Measurements from ENCODE around the gene HACL1.
"Not testable (repeated sequence)": the region's sequence is repeated elsewhere in the genome, so short reads cannot be mapped to it uniquely, and the experiment has no call there.

The HACL1 gene

DNA sequence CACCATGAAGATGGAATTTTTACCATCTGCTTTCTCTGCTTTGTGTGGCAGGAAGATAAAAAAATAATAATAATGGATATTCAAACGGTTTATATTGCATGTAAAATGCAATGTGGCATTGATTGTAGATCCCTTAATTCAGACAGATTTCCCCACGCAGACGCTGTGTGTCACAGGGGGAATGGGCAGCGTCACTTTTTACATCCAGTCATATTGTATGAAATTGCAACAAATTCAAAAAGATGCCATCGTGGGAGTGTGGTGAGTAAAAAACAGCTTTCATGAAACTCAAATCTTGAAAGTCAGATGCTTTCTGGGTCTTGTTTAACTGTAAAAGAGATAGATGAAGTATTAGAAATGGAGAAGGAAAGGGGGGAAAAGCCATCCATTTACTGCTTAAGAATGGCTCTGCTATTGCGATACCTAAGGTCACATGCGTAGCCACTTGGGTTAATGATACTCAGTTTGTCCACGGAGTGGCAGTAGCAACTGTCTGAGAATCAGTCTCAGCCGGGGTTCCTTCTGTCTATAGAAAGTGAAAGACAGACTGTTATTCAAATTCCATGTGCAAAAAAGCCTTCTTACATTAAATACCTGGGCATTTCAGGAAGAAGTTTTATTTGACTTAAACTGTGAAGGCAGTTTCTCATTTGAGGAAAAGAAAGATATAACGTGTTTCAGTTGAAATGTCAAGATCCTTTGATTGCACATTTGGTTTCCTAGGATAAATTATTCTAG is 28.7 kb upstream of the HACL1 start:
- DNase-seq: peak; percentile 45 to 62

DNA sequence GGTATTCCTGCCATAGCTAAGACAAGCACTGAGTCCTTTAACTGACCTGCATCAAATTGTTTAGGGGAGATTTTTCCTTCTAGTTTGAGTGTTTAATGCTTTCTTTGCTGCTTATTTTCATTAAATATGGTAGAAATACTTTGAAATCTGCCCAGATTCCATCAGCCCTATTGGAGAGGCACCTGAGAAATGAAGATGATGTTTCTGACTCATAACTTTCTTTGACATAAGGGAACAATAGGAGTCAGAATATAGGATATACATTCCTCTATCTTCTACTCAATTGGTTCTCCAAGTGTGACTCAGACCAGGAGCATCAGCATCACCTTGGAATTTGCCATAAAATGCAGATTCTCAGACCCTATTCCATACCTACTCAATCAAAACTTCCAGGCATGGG is 27.6 kb upstream of the HACL1 start:
- no peak for DNase-seq

DNA sequence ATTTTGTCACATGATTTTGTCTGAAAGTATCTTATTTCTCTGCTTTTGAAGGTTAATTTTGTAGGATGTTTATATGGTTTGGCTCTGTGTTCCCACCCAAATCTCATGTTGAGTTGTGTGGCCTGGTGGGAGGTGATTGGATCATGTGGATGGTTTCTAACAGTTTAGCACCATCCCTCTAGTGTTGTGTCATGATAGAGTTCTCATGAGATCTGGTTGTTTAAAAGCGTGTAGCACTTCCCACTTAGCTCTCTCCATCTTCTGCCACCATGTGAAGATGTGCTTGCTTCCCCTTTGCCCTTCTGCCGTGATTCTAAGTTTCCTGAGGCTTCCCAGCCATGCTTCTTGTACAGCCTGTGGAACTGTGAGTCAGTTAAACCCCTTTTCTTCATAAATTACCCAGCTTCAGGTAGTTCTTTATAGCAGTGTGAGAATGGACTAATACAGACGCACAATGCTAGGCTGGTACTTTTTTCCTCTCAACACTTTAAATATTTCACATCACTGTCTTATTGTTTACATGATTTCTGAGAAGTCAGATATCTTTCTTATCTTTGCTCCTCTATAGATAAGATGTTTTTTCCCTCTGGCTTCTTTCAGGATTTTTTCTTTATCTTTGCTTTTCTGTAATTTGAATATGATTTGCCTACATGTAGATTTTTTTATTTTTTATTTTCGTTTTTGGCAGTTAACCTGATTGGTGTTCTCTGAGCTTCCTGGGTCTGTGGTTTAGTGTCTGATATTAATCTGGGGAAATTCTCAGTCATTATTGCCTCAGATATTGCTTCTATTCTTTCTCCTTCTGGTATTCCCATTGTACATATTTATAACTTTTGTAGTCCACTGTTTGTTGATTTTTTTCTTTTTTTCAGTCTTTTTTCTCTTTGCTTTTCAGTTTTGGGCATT is 22.4 kb upstream of the HACL1 start:
- DNase-seq: no peak

DNA sequence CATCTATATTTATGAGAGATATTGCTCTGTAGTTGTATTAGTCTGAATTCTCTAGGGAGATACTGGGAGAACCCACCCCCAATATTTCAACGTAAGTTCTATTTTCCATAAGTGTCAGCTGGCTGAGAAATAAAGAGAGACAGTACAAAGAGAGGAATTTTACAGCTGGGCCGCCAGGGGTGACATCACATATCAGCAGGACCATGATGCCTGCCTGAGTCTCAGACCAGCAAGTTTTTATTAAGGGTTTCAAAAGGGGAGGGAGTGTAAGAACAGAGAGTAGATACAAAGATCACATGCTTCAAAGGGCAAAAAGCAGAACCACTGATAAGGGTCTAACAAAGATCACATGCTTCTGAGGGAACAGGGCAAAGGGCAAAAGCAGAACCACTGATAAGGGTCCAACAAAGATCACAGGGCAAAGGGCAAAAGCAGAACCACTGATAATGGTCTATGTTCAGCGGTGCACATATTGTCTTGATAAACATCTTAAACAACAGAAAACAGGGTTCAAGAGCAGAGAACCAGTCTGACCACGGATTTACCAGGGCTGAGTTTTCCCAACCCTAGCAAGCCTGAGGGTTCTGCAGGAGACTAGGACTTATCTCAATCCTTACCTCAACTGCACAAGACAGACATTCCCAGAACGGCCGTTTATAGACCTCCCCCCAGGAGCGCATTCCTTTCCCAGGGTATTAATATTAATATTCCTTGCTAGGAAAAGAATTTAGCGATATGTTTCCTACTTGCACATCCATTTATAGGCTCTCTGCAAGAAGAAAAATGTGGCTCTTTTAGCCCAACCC is 18.5 kb upstream of the HACL1 start:
- DNase-seq: not testable (repeated sequence)

- DNase-seq: no peak
Observed at GRCh38 chr3:15616053-15616452, 14.7 kb upstream of the HACL1 start.

DNA sequence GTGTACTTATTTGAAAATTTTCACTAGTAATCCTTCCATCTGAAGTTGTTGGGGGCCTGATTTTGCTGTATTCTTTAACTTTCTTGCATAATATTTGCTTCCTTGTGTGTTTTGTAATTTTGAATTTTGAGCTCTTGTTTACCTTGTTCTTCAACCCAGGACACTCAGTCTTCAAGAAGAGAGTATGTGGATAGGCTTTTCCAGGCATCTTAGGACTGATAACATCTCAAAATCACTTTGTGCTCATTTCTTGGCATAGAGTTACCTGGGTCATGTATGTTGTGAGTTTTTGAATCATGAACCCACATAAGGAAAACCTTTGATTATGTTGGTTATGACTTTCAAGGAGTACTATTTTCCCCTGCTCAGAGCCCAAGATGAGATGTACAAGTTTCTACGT is 13.6 kb upstream of the HACL1 start:
- DNase-seq: no peak

DNA sequence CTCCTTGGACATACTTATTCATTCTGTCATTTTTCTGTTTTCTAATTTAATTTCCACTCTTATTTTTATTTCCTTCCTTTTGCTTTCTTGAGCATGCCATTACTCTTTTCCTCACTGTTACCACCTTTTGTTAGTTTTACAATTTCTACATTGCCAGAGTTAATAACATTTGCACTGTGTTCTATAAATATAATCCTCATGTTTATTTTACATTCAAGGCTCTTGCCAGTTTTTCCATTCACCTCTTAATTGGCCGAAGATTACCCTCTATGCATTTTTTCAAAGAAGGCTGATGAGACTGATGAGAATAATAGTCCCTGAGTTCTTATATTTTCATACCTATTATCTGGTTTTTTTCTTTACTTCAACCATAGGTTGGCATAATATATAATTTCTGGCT is 10.6 kb upstream of the HACL1 start:
- DNase-seq: no peak

- DNase-seq: no peak
Observed at GRCh38 chr3:15611018-15611417, 9.6 kb upstream of the HACL1 start.

DNA sequence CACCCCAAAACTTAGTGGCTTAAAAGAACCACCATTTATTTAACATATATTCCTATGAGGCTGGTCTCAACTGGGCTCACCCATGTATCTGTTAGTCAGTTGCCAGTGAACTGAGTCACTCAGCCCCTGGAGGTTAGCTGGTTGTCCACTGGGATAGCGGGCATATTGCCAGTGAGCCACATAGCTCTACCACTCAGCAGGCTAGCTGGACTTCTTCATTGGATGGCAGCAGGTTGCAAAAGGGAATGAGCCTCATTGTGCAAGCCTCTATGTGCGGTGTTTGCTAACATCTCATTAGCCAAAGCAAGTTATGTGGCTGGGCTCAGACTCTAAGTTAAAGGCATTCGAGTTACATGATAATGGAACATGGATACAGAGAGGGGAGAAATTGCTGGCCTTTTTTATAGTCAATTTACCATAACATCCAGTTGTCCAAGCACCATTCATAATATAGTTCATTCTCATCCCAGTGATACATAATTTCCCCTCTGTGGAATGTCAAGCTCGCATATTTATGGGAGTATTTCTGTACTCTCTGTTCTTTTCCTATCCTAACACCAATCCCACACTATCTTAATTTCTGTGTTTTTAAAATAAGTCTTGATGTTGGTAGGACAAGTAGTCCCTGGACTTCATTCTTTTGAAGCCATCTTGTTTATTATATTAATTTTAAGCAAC is 8.9 kb upstream of the HACL1 start:
- no peak for DNase-seq

- no peak for DNase-seq
Observed at GRCh38 chr3:15606434-15606891, 5.1 kb upstream of the HACL1 start.

DNA sequence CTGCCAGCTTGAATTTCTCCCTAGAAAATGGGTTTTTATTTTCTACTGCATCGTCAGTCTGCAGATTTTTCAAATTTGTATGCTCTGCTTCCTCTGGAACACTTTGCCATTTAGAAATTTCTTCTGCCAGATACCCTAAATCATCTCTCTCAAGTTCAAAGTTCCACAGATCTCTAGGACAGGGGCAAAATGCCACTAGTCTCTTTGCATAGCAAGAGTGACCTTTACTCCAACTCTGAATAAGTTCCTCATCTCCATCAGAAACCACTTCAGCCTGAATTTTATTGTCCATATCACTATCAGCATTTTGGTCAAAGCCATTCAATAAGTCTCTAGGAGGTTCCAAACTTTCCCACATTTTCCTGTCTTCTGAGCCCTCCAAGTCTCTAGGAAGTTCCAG is 3.2 kb upstream of the HACL1 start:
- not testable (repeated sequence) for DNase-seq

- not testable (repeated sequence) for DNase-seq
Observed at GRCh38 chr3:15602816-15603215, 1.4 kb upstream of the HACL1 start.

- no peak for DNase-seq
Observed at GRCh38 chr3:15602146-15602536, 772 bp upstream of the HACL1 start.

DNA sequence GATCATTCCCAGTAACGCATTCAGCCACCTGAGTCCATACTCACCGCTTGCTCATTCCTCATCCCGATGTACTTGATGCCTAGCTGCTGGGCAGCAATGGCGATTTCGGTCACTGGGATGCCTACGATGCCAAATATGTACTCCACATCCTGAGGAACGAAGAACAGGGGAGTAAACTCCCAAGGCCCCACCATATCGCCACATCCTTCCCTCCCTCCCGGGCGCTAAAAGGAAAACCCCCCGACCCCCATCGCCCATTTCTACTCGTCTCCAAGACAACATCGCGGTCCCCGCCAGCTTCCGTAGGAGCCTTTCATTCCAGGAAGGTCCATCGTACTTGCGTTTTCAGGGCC is 347 bp downstream of the HACL1 start:
- no peak for DNase-seq

DNA sequence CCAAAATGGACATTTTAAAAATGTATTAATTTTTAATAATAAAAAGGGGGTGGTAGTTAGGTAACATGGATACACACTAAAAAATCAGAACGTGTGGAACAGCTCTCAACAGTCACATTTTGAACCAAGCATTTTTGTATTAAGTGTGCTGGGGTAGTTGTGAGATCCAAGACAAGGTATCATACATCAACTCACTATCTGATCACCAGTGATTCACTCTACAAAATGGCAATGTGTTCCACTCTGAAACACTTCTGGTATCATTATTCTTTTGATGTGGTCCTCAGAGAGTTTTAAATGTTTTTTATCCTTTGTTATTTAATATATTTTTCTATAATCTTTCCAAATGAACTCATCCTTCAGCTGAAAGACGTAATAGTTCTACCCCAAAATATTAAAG is 5.4 kb downstream of the HACL1 start:
- DNase-seq: no peak

GRCh38 chr3:15592968-15593367 is 8.4 kb downstream of the HACL1 start:
- DNase-seq: no peak

- no peak for DNase-seq
Observed at GRCh38 chr3:15591928-15592327, 9.4 kb downstream of the HACL1 start.

DNA sequence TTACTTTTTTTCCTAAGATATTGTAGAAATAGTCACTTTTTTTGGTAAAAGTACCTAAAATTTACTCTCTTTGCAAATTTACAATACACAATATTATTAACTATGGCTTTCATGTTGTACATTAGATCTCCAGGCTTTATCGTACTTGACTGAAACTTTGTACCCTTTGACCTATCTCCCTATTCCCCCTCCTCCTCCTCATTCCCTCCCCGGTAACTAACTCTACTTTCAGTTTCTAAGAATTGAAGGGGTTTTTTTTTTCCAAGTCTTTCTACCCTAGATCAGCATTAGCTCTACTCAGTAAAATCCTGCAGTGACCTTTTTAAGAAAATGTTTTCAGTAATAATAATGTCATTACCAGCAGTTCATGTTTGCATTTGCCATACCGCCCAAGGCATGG is 10.1 kb downstream of the HACL1 start:
- no peak for DNase-seq

DNA sequence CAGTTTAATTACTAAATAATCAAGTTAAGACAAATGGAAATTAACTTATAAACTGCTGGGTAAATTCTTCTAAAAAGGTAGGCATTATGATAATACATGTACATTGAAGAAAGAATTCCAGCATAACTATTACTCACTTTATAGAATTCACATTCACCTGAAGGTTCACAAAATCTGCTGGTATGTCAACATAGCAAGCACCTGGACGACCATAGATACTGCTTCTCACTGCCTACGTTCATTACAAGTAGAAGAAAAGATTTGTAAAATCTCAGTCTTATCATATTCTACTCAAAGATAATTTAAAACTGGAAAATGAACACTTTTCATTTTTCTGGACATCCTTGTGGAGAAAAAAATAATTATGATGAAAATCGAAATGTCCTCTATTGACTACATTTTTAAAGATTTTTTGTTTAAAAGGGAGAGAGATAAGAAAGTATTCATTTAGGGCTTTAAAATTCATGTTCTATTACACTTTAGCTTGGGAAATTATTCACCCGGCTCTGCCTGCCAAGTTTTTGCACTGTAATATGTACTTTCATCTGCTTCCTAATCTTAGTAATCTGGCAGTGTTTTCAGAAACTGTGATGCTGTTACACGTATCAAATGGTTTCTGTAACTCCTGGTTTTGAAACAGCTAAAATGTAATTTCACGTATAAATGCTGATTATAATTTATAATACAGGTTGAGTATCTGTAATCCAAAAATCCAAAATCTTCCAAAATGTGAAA is 16.1 kb downstream of the HACL1 start:
- no peak for DNase-seq

DNA sequence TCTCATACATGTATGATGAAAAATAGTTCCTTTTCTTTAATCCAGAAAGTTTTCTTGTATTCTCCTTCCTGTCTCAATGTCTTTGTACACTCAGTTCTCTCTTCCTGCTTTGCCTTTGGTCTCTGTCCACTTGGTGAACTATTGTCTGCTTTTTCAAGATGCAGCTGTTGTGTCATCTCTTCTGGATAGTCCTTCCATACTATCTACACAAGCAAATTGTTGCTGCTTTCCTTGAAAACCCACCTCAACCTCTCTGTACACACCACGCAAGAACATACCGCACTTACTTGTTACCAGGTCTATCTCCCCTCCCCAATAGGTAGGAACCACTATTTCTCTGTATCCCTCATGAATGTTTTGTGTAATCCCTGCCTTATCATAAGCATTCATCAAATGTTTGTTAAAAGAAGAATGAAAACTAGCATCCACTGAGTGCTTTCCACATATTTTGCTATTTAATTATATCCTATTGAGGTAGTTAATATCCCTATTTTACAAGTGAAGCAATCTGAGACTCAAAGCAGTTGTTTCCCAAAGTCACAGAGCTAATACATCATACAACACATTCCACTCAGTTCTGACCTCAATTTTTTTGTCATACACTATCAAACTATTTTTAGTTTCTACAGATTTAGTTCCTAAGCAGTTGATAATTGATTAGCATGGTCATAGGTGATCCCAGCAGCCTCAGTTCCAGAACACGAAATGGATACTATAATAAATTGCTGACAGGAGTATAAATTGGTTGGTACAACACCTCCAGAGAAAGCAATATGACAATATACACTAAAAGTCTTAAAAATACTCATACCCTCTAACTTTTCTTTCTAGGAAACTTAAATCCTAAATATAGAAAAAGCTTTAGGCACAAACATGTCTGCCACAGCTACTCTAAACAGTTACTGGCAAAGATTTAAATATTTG is 19.6 kb downstream of the HACL1 start:
- DNase-seq: no peak

DNA sequence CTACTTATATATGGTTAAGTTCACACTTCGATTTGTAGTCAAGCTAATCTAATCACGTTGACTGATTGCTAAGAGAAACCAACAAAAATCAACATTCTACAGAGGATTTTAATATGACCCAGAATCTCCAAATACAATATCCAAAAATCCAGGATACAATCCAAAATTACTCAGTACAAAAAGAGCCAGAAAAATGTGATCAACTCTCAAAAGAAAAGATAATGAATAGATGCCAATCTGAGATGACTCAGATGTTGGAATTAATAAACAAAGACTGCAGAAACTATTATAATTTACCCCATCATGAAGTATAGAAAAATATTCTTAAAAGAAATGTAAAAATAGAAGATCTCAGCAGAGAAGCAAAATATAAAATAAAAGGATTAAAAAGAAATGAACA is 22.3 kb downstream of the HACL1 start:
- no peak for DNase-seq
